SH-SY5Y (cell line): ENCODE data around the gene ZNF324.

Source experiments
- GATA2 ChIP-seq: IDR thresholded peaks from 2 replicates; pipeline ENCODE4 v1.6.1; 2011; ENCODE audit warnings: mild to moderate bottlenecking, low read depth, low read length
- GATA3 ChIP-seq: IDR thresholded peaks from 2 replicates; pipeline ENCODE4 v1.6.1; 2011; ENCODE audit warnings: low read depth, mild to moderate bottlenecking, low read length, moderate library complexity

- TF ChIP-seq GATA3 (no peak), GATA2 (no peak)
These were observed 24.5 kb downstream of the ZNF324 start for GRCh38 chr19:58491393-58491792.
